Germinal center (tissue), 1 donor: ENCODE measurements around the gene GADD45B.
"Not testable (repeated sequence)": the region's sequence is repeated elsewhere in the genome, so short reads cannot be mapped to it uniquely, and the experiment has no call there.

Source experiments
- DNase-seq: peaks from one replicate; pipeline ENCODE4 v3.0.0; 2012; ENCODE audit warnings: mixed read lengths, low spot score

The GADD45B gene

GRCh38 chr19:2488405-2488941 is 12.5 kb downstream of the GADD45B start:
- no peak for DNase-seq

- DNase-seq, result peak; percentile 34
Observed at GRCh38 chr19:2488942-2489731, 13.2 kb downstream of the GADD45B start.

GRCh38 chr19:2490659-2491058 is 14.7 kb downstream of the GADD45B start:
- peak; percentile 64 for DNase-seq

GRCh38 chr19:2491130-2491801 is 15.3 kb downstream of the GADD45B start:
- peak; percentile 64 for DNase-seq

GRCh38 chr19:2492870-2493269 is 16.9 kb downstream of the GADD45B start:
- DNase-seq, result no peak

GRCh38 chr19:2493448-2493847 is 17.5 kb downstream of the GADD45B start:
- not testable (repeated sequence) for DNase-seq

- DNase-seq, result no peak
Observed at GRCh38 chr19:2494084-2494446, 18.1 kb downstream of the GADD45B start.

GRCh38 chr19:2494447-2495129 is 18.7 kb downstream of the GADD45B start:
- peak; percentile 73 for DNase-seq

GRCh38 chr19:2495130-2495641 is 19.3 kb downstream of the GADD45B start:
- no peak for DNase-seq

- no peak for DNase-seq
Observed at GRCh38 chr19:2495651-2496316, 19.9 kb downstream of the GADD45B start.

- DNase-seq, result no peak
Observed at GRCh38 chr19:2497186-2497585, 21.3 kb downstream of the GADD45B start.

- no peak for DNase-seq
Observed at GRCh38 chr19:2500156-2500555, 24.2 kb downstream of the GADD45B start.

- DNase-seq, result no peak
Observed at GRCh38 chr19:2500841-2501261, 24.9 kb downstream of the GADD45B start.

GRCh38 chr19:2503521-2504109 is 27.7 kb downstream of the GADD45B start:
- DNase-seq, result no peak

GRCh38 chr19:2506656-2507055 is 30.7 kb downstream of the GADD45B start:
- not testable (repeated sequence) for DNase-seq

- no peak for DNase-seq
Observed at GRCh38 chr19:2507109-2507508, 31.2 kb downstream of the GADD45B start.

- DNase-seq, result no peak
Observed at GRCh38 chr19:2509096-2509495, 33.2 kb downstream of the GADD45B start.

- no peak for DNase-seq
Observed at GRCh38 chr19:2511570-2511969, 35.6 kb downstream of the GADD45B start.

GRCh38 chr19:2511991-2512390 is 36.1 kb downstream of the GADD45B start:
- DNase-seq, result no peak

- no peak for DNase-seq
Observed at GRCh38 chr19:2512523-2513431, 36.9 kb downstream of the GADD45B start.
